ENCODE measurements around the gene MMP14.

DNA sequence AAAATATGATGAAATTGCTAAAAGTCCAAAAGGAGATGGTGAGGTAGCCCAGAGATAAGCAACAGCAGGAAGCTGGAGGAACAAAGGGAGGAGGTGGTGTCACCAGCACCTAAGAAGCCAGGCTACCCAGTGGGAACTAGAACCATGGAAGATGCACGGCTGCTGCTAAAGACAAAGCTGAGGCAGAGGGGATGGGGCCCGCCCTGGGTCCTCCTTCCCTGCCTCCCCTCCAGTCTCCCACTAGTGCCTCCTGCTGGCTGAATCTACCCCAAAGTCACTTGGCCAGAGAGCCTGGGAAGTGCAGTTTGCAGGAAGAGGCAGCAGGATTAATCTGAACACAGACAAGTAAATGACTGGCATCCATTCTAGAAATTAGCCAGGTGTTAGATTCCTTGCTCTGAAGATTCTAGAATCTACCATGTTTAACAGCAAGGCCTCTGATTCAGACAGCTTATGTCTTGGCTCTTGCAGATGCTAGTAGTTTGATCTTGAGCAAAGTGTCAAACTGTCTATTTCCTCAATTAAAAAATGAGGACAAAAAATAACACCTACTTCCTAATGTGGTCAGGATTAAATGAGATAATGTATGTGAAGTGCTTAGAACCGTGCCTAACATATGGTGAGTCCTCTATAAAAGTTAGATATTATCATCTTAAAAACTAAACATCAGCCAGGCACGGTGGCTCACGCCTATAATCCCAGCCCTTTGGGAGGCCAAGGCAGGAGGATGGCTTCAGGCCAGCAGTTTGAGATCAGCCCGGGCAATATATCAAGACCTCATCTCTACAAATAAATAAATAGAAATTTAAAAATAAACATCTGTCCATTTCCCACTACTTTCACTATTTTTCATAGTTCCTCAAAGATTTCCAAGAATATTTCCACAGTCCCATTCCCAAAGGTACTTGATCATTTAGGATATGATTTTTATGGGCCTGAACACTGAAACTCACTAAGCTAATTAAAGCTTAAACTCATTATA is 29.3 kb downstream of the MMP14 start:
- TF ChIP-seq REST (IDR thresholded peaks at IDR 0.05; ENCODE audit: low read depth): no peak
- no peak for TF ChIP-seq EZH2phosphoT487 (IDR thresholded peaks at IDR 0.05; ENCODE audit: borderline replicate concordance)
- peak in 2 of 3 experiments; percentile 31 to 47; a peak in 2 of 6 replicates for TF ChIP-seq CTCF (IDR thresholded peaks at IDR 0.05 in 2 of 3, conservative IDR thresholded peaks at IDR 0.05 in 1 of 3; ENCODE audit: borderline replicate concordance in 1 of 3, insufficient read depth in 1 of 3, low read depth in 2 of 3, low read length in 2 of 3)
- TF ChIP-seq POLR2AphosphoS5 (IDR thresholded peaks at IDR 0.05; ENCODE audit: low read depth, low read length): no peak
- no peak for TF ChIP-seq POLR2A (IDR thresholded peaks at IDR 0.05; ENCODE audit: borderline replicate concordance, extremely low read depth, insufficient read depth, insufficient read length)
- no peak for TF ChIP-seq ZNF274 (IDR thresholded peaks at IDR 0.05; ENCODE audit: low read depth, low read length)
